Hematopoietic multipotent progenitor cell treated with erythropoietin and hydrocortisone succinate and interleukin-3 and kit ligand, for 15 days (in vitro differentiated cells): ENCODE results near the gene MB.

Source experiments
- DNase-seq: peaks from one replicate; pipeline ENCODE4 v3.0.0-alpha.2; 2015; ENCODE audit warnings: low spot score

MB gene

GRCh38 chr22:35615156-35615555 lies 2.0 kb downstream of the MB start:
- no peak for DNase-seq

DNA sequence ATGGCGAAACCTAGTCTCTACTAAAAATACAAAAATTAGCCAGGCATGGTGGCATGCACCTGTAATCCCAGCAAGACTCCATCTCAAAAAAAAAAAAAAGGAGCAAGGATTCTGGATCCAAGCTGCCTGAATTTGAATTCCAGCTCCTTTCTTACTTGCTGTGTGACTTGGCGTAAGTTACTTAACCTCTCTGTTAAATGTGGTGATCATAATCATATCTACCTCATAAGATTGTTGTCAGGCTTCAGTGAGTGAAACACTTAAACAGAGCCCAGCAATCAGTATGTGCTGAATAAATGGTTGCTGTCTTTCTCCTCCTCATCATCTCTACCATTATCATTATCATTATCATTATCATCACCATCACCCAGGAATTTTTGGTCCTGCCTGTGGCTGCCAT lies 2.7 kb downstream of the MB start:
- no peak for DNase-seq

GRCh38 chr22:35612903-35613302 lies 4.2 kb downstream of the MB start:
- no peak for DNase-seq

DNA sequence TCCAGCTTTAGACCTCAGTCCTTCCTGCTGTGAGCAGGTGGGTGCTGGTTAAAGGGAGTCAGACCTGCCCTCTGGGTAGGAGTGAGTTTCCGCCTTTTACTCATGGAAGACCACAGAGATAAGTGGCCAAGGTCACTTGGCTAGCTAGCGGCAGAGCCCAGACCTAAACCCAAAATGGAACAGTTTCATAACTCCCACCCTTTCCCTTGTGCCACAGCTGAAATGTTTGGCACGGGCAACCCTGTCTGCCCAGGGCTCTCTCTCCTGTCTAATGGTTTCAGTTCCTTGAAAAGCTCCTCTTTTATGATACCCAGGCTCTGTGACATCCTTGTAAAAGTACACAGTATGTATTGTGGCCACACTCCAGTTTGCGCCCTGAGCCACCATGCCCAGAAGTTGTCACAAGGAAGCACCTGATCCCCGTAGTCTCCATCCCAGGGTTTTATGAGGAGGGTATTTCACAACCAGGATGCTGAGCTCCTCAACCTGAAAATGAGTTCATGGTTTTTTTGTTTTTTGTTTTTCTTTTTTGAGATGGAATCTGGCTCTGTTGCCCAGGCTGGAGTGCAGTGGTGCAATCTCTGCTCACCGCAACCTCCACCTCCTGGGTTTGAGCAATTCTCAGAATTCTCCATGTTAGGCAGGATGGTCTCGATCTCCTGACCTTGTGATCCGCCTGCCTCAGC lies 5.1 kb downstream of the MB start:
- no peak for DNase-seq

DNA sequence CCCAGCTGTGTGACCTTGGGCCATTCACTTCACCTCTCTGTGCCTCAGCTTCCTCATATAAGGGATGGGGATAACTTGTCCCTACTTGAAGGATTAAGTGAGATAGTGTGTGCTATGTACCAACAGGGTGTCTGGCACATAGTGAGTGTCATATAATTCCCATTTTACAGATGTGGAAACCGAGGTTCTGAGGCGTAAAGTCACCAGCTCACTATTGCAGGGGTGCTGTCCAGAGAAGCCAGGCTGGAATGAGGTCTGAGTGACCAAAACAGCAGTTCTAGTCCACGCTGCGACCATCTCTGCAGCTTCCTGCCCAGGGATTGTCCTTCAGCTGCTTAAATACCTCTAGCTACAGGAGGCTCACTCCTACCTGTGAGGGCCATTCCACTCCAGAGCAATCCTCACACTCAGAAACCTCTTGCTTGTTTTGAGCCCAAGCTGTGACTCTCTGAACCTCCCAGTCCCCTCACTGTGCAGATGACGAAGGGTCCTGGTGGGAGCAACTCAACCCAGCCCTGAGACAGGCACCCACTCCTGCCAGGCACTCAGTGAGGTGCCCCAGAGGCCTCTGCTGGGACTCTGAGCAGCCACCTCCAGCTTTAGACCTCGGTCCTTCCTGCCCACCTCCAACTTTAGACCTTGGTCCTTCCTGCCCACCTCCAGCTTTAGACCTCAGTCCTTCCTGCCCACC lies 5.8 kb downstream of the MB start:
- no peak for DNase-seq

DNA sequence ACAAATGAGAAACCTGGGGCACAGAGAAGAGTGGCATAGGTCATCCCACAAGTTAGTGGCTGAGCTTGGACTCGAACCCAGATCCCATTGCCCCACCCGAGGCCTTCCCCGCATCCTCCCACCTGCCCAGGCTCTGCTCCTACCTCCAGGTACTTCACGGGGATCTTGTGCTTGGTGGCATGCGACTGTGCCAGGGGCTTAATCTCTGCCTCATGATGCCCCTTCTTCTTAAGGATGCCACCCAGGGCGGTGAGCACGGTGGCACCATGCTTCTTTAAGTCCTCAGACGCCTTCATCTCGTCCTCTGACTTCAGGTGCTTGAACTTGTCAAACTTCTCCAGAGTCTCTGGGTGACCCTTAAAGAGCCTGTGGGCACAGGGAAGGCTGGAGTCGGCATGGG lies 6.4 kb downstream of the MB start:
- DNase-seq: no peak

- DNase-seq: no peak
Measured at GRCh38 chr22:35609761-35610160, 7.4 kb downstream of the MB start.

DNA sequence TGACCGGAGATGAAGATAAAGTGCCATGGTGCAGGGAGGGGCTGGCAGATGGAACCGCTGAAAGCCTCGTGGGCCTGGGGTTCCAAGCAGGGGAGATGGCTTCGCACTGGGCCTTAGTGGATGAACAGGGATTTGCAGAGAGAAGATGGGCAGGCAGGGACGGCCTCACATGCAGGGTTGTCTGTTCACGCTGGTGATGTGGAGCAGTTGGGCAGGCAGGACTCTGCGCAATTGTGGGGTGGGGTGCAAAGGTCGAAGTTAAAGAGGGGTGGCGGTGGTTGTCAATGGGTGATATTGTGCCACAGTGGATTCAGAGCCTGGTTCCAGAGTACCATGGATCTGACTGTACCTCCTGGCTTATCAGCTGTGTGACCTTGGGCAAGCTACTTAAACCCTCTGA lies 7.9 kb downstream of the MB start:
- no peak for DNase-seq

- DNase-seq: no peak
Measured at GRCh38 chr22:35608088-35608487, 9.0 kb downstream of the MB start.

GRCh38 chr22:35606916-35607315 lies 10.2 kb downstream of the MB start:
- DNase-seq: no peak

- no peak for DNase-seq
Measured at GRCh38 chr22:35605851-35606481, 11.2 kb downstream of the MB start.

GRCh38 chr22:35605369-35605680 lies 11.8 kb downstream of the MB start:
- no peak for DNase-seq

DNA sequence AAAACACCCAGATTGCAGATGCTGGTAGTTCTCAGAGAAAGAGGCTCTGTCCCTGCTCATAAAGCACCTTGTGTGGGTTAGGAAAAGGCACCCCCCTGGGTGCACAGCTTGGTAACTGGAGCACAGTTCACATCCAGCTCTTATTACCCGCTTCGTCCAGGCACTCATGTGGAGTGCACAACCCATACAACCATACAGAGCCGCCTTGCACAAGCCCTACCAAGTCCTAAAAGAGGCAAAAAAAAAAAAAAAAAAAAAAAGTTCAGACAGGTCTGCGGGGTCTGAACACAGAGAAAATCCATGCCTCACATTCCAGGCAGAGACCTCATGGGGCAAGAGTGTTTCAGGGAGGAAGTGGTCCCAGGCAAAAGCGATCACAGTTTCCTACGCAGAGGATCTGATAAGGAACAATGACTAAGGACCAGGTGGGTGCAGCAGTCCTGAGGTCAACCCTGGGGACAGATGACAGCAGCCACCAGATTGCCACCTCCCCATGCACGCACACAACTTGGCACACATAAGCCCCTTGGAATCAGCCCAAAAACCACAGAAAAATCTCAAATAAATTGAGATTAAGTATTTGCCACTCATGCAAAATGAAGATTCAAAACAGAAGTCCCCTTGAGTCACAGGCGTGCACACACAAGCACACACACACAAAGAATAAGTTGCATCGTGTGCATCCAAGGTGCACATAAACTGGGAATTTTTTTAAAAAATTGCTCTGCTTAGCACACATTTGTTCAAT lies 12.3 kb downstream of the MB start:
- DNase-seq: no peak

GRCh38 chr22:35601743-35602615 lies 15.2 kb downstream of the MB start:
- DNase-seq: no peak

GRCh38 chr22:35601013-35601580 lies 16.0 kb downstream of the MB start:
- DNase-seq: no peak

DNA sequence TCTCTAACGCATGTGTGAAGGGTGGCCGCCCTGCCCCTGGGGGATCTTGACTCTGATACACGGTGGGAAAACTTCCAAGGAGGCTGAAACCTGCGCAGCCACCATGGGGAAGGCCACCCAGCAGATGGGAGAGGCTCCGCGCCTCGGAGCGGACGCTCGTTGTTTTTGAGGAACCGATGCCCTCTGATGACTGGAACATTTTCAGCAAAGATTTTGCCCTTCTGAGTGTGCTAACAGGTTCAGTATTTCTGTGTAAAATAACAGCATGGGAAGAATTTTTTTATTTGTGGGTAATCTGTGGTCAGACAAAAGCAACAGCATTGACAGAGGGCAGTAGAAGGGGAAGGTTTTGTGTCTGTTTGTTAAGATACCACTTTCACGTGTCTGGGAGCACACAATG lies 16.7 kb downstream of the MB start:
- no peak for DNase-seq

- no peak for DNase-seq
Measured at GRCh38 chr22:35599364-35599763, 17.8 kb downstream of the MB start.

DNA sequence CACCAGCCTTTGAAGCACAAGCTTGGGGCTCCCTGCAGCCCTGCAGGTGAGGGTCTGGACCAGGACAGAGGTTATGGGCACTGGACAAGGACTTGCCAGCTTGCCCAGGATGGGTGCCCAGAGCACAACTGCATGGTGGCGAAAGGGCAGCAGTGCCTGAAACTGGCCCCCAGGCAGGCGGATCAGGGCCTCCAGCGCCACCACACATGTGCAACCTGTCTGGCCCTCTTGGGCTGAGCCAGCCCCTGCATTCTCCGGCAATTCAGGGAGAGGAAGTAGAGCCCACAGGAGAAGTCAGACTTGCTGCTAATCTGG lies 18.8 kb downstream of the MB start:
- DNase-seq: no peak

DNA sequence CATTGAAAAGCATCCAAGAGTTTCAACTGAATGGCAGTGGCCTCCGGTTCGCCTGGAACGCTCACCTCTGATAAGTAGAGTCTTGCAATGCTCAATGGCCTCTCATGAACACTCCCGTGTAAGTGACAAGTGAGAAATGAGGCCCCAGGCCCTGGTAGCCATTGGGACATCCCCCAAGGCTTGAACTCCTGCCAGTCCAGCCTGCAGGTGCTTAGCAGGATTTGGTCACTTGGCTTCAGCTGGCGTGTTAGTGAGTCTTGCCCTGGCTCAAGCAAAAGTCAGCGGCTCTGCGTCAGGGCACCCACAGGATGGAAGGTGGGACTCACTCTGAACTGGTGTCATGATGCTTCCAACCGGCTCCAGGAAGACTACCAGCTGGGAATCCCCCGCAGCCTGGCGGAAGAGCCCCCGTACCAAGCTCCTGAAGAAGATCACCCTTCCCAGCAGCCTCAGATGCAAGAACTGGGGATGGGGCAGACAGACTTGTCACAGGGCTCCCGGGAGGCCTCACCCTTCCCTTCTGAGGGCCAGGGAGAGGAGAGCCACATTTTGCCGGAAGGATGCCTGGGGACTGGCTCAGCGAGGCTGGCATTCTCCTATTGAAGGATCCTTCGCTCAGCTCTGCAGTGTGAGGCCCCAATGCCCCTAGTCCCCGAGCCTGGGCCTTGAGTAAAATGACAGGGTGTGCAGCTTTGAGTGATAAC lies 19.3 kb downstream of the MB start:
- DNase-seq: no peak

DNA sequence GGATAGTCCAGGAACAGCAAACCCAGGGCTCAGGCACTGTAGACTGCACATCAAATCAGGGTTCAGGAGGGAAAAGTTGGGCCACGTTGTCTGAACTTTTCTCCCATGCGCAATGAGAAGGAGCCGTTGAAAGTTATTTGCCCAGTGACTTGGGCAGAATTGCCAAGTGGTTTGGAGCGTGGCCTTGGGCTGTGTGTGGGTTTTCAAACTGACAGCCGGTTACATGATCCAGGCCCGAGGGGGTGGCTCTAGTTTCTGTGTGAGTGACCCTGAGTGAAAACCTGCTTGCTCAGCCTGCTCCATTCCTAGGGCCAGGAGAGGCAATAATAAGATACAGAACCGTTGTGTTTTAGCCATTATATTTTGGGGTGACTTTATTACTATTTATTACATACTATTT lies 20.3 kb downstream of the MB start:
- DNase-seq: no peak

GRCh38 chr22:35594686-35595085 lies 22.4 kb downstream of the MB start:
- DNase-seq: no peak
